K562 (cell line): Measurements from ENCODE around the gene CHPF2. TPM values are rescaled to one million over a fixed set of nuclear protein-coding genes. Genes with fewer than 3 reads are reported as not detected.

Experiments
- CBX8 ChIP-seq: fragments of 200-600 bp; sonication (generic); IDR thresholded peaks from 2 replicates; pipeline ENCODE4 v1.6.1; 2012; ENCODE audit warnings: borderline replicate concordance, mixed run types, low read depth, mild to moderate bottlenecking, moderate library complexity, mixed read lengths, low read length, control low read depth, inconsistent platforms; ENCODE audit not compliant: poor library complexity, severe bottlenecking; ENCODE audit errors: extremely low read depth
- ELF4 ChIP-seq: fragments of 450-650 bp; formaldehyde crosslinking; IDR thresholded peaks from 2 replicates; pipeline ENCODE4 v1.4.0; 2022; ENCODE audit warnings: missing genetic modification characterization
- ETV1 ChIP-seq: fragments of 450-650 bp; conservative IDR thresholded peaks from 2 replicates; pipeline ENCODE4 v1.6.1; 2016; ENCODE audit warnings: missing genetic modification characterization, control low read depth, low read depth, missing compliant biosample characterization
- ETV6 ChIP-seq, 3 experiments: fragments of 150-350 bp in 1 of 3; sonication (generic) in 1 of 3; formaldehyde crosslinking in 1 of 3; IDR thresholded peaks; 2 replicates each; pipeline versions ENCODE4 v1.6.1 to v1.8.0; 2014 to 2022; ENCODE audit warnings: borderline replicate concordance in 2 of 3, low read depth in 2 of 3, antibody characterized with exemption in 1 of 3, low read length in 1 of 3, mild to moderate bottlenecking in 1 of 3, missing genetic modification reagents in 1 of 3
- IRF2 ChIP-seq: sonication (generic); formaldehyde crosslinking; IDR thresholded peaks from 2 replicates; pipeline ENCODE4 v1.8.1; 2022; ENCODE audit warnings: mild to moderate bottlenecking, missing genetic modification reagents
- KHSRP ChIP-seq: fragments of 450-650 bp; IDR thresholded peaks from 2 replicates; pipeline ENCODE4 v1.6.1; 2017
- MAZ ChIP-seq, 2 experiments: fragments of 450-650 bp in 1 of 2; sonication (generic) in 1 of 2; formaldehyde crosslinking; IDR thresholded peaks in 1 of 2; conservative IDR thresholded peaks in 1 of 2; 2 replicates each; pipeline versions ENCODE4 v1.4.0 to v1.5.0; 2020; ENCODE audit warnings: mild to moderate bottlenecking in 1 of 2, missing genetic modification reagents in 1 of 2
- NFATC3 ChIP-seq: fragments of 450-650 bp; IDR thresholded peaks from 2 replicates; pipeline ENCODE4 v1.6.1; 2017; ENCODE audit warnings: mild to moderate bottlenecking
- NONO ChIP-seq, 2 experiments: fragments of 200-400 bp in 1 of 2; fragments of 450-650 bp in 1 of 2; formaldehyde crosslinking in 1 of 2; IDR thresholded peaks; 2 replicates each; pipeline ENCODE4 v1.6.1; 2017; ENCODE audit warnings: low read depth in 2 of 2, mild to moderate bottlenecking in 2 of 2, moderate library complexity in 2 of 2, low read length in 1 of 2
- POLR2AphosphoS2 ChIP-seq: IDR thresholded peaks from 2 replicates; pipeline ENCODE4 v1.6.1; 2012; ENCODE audit warnings: low read length, improper control_type of control experiment
- RBM34 ChIP-seq: fragments of 200-400 bp; formaldehyde crosslinking; IDR thresholded peaks from 2 replicates; pipeline ENCODE4 v1.6.1; 2018; ENCODE audit warnings: low read length, borderline replicate concordance; ENCODE audit not compliant: insufficient read depth
- TAL1 ChIP-seq: fragments of 450-650 bp; IDR thresholded peaks from 2 replicates; pipeline ENCODE4 v1.6.1; 2016; ENCODE audit warnings: mild to moderate bottlenecking
- TCF7 ChIP-seq: sonication (generic); IDR thresholded peaks from 2 replicates; pipeline ENCODE4 v1.6.1; 2016; ENCODE audit warnings: antibody characterized with exemption, borderline replicate concordance
- U2AF2 ChIP-seq: fragments of 200-400 bp; formaldehyde crosslinking; optimal IDR thresholded peaks from 2 replicates; pipeline ENCODE3; 2017; ENCODE audit warnings: low read depth, mild to moderate bottlenecking, low read length
- WHSC1 ChIP-seq: IDR thresholded peaks from one replicate; pipeline ENCODE4 v1.6.1; 2012; ENCODE audit warnings: low read length, control low read depth, inconsistent platforms
- ZFX ChIP-seq: sonication (generic); formaldehyde crosslinking; IDR thresholded peaks from 2 replicates; pipeline ENCODE4 v1.8.0; 2022; ENCODE audit warnings: mild to moderate bottlenecking, missing genetic modification reagents, moderate library complexity
- ZNF263 ChIP-seq: sonication (generic); formaldehyde crosslinking; IDR thresholded peaks from 2 replicates; pipeline ENCODE4 v1.8.0; 2022; ENCODE audit warnings: mild to moderate bottlenecking, missing genetic modification reagents, borderline replicate concordance
- polyA plus RNA-seq, 8 experiments: library from polyadenylated mRNA; depleted of rRNA in 4 of 8; stranded (reverse) in 5 of 8; unstranded in 3 of 8; fragments of >200 nt; fragmentation: Nextera tagmentation in 2 of 8; fragmentation: Illumina TruSeq in 1 of 8; extraction: Ambion mirVana in 2 of 8; extraction: Trizol in 1 of 8; gene quantifications; 2 replicates each; pipeline versions ENCODE4 v1.2.1 to v1.2.3, GENCODE V29; 2011 to 2014; ENCODE audit warnings: inconsistent platforms in 1 of 8, missing spikeins in 1 of 8
- total RNA-seq, 7 experiments: library from RNA; depleted of rRNA in 6 of 7; stranded (reverse); fragments of >200 nt in 6 of 7; fragmentation: Illumina TruSeq in 2 of 7; extraction: Trizol in 2 of 7; gene quantifications; 2 replicates each; pipeline versions ENCODE4 v1.2.1 to v1.2.3, GENCODE V29; 2011 to 2021; ENCODE audit warnings: low replicate concordance in 1 of 7
- TF ChIP-seq, protein P1 (sequence below): fragments of 450-650 bp; conservative IDR thresholded peaks from 2 replicates; pipeline ENCODE4 v1.6.1; 2016; ENCODE audit warnings: missing genetic modification characterization, low read depth, mild to moderate bottlenecking, control low read depth, missing compliant biosample characterization
- TF ChIP-seq, protein P2 (sequence below): fragments of 250-450 bp; sonication (Bioruptor Pico); IDR thresholded peaks from 2 replicates; pipeline ENCODE4 v1.4.0; 2020
- TF ChIP-seq, protein P3 (sequence below): fragments of 450-650 bp; formaldehyde crosslinking; IDR thresholded peaks from 2 replicates; pipeline ENCODE4 v1.4.0; 2020; ENCODE audit warnings: mild to moderate bottlenecking, moderate library complexity
- TF ChIP-seq, protein P4 (sequence below), 3 experiments: IDR thresholded peaks in 2 of 3; conservative IDR thresholded peaks in 1 of 3; 2 replicates each; pipeline ENCODE4 v1.5.1; 2011 to 2012; ENCODE audit warnings: low read length in 3 of 3, mild to moderate bottlenecking in 3 of 3, control low read depth in 2 of 3, improper control_type of control experiment in 1 of 3, inconsistent platforms in 1 of 3, low read depth in 1 of 3, mixed read lengths in 1 of 3, moderate library complexity in 1 of 3; ENCODE audit not compliant: insufficient read depth in 2 of 3

CHPF2 gene
- total and polyA plus RNA-seq, 9 of the 15 experiments (the other 6 are each of a cell fraction or from before 2014, with no cell fraction given): 0.08 to 32.8 (median 10.5) TPM

DNA sequence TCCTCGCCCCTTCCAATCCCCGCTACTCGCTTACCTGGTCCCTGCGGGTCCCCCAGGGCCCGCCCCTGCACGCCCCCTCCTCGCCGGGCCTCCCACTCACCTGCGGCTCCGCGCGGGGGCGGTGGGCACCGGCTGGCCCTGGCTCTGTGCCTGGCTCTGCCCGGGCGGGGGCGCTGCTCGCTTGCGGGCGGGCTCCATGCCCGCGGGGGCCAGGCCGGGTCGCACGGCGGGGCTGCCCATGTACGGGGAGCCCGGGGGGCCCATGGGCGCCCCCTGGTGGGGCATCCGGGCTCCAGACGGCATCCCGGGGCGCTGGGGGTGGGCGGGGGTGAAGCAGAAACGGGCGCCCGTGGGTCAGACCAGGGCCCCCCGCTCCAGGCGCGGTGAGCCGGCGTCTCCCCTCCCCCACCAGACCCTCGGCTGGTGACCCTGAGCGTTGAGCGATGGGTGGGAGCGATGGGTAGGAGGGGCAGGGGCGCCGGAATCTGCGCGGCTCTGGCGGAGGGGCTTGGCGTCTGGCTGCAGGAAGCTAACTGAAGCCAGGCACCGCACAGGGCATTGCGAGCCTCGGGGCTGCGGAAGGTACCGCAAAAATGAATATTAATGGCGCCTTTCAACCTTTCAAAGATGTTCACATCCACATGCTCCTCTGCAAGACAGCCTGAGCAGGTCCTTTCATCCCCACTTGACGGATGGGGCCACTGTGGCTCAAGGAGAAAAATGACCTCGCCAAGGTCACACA, 13.2 kb downstream of the CHPF2 start (continued):
- TF ChIP-seq CBX8: no peak
- TF ChIP-seq TAL1: no peak
- TF ChIP-seq ETV6 (IDR thresholded peaks at IDR 0.05; ENCODE audit: borderline replicate concordance in 1 of 2, low read depth in 2 of 2, low read length in 1 of 2): no peak
- no peak for TF ChIP-seq ETV6 (CRISPR knock-in tag; IDR thresholded peaks at IDR 0.05; ENCODE audit: borderline replicate concordance)
- TF ChIP-seq ZNF263 (CRISPR knock-in tag): peak; percentile 18; the same call in 1 of the 2 replicates
- TF ChIP-seq, protein P1, sequence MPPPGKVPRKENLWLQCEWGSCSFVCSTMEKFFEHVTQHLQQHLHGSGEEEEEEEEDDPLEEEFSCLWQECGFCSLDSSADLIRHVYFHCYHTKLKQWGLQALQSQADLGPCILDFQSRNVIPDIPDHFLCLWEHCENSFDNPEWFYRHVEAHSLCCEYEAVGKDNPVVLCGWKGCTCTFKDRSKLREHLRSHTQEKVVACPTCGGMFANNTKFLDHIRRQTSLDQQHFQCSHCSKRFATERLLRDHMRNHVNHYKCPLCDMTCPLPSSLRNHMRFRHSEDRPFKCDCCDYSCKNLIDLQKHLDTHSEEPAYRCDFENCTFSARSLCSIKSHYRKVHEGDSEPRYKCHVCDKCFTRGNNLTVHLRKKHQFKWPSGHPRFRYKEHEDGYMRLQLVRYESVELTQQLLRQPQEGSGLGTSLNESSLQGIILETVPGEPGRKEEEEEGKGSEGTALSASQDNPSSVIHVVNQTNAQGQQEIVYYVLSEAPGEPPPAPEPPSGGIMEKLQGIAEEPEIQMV (tag): no peak
- TF ChIP-seq NONO (IDR thresholded peaks at IDR 0.05; ENCODE audit: low read depth in 2 of 2, low read length in 1 of 2): peak in 1 of 2 experiments; percentile 69; a peak in 1 of 4 replicates
- TF ChIP-seq, protein P2, sequence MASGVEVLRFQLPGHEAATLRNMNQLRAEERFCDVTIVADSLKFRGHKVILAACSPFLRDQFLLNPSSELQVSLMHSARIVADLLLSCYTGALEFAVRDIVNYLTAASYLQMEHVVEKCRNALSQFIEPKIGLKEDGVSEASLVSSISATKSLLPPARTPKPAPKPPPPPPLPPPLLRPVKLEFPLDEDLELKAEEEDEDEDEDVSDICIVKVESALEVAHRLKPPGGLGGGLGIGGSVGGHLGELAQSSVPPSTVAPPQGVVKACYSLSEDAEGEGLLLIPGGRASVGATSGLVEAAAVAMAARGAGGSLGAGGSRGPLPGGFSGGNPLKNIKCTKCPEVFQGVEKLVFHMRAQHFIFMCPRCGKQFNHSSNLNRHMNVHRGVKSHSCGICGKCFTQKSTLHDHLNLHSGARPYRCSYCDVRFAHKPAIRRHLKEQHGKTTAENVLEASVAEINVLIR: no peak
- TF ChIP-seq IRF2 (CRISPR knock-in tag): no peak
- no peak for TF ChIP-seq ZFX (CRISPR knock-in tag)
- TF ChIP-seq TCF7: no peak
- 0 out of 4 replicates have a peak, but pooled peaks of 1 of the 2 experiments have one; percentile 18 for TF ChIP-seq MAZ (CRISPR knock-in tag; conservative IDR thresholded peaks at IDR 0.05 in 1 of 2, IDR thresholded peaks at IDR 0.05 in 1 of 2)
- no peak for TF ChIP-seq NFATC3
- TF ChIP-seq U2AF2: no peak
- no peak for TF ChIP-seq WHSC1
- TF ChIP-seq, protein P3, sequence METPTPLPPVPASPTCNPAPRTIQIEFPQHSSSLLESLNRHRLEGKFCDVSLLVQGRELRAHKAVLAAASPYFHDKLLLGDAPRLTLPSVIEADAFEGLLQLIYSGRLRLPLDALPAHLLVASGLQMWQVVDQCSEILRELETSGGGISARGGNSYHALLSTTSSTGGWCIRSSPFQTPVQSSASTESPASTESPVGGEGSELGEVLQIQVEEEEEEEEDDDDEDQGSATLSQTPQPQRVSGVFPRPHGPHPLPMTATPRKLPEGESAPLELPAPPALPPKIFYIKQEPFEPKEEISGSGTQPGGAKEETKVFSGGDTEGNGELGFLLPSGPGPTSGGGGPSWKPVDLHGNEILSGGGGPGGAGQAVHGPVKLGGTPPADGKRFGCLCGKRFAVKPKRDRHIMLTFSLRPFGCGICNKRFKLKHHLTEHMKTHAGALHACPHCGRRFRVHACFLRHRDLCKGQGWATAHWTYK (CRISPR knock-in tag): no peak
- TF ChIP-seq RBM34: no peak
- no peak for TF ChIP-seq KHSRP
- TF ChIP-seq ELF4 (CRISPR knock-in tag): no peak
- TF ChIP-seq, protein P4, sequence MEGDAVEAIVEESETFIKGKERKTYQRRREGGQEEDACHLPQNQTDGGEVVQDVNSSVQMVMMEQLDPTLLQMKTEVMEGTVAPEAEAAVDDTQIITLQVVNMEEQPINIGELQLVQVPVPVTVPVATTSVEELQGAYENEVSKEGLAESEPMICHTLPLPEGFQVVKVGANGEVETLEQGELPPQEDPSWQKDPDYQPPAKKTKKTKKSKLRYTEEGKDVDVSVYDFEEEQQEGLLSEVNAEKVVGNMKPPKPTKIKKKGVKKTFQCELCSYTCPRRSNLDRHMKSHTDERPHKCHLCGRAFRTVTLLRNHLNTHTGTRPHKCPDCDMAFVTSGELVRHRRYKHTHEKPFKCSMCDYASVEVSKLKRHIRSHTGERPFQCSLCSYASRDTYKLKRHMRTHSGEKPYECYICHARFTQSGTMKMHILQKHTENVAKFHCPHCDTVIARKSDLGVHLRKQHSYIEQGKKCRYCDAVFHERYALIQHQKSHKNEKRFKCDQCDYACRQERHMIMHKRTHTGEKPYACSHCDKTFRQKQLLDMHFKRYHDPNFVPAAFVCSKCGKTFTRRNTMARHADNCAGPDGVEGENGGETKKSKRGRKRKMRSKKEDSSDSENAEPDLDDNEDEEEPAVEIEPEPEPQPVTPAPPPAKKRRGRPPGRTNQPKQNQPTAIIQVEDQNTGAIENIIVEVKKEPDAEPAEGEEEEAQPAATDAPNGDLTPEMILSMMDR (IDR thresholded peaks at IDR 0.05 in 2 of 3, conservative IDR thresholded peaks at IDR 0.05 in 1 of 3; ENCODE audit: insufficient read depth in 2 of 3, low read depth in 1 of 3, low read length in 3 of 3): peak; percentile 57 to 86 (median 71); a peak in 5 of 6 replicates
- no peak for TF ChIP-seq POLR2AphosphoS2
- no peak for TF ChIP-seq ETV1
